NCI-H524 (cell line): ENCODE results near the gene SHROOM2.

Source experiments
- DNase-seq, 2 experiments: peaks; one replicate each; lab custom pipeline; 2025; lab: John Stamatoyannopoulos, UW

SHROOM2 gene

DNA sequence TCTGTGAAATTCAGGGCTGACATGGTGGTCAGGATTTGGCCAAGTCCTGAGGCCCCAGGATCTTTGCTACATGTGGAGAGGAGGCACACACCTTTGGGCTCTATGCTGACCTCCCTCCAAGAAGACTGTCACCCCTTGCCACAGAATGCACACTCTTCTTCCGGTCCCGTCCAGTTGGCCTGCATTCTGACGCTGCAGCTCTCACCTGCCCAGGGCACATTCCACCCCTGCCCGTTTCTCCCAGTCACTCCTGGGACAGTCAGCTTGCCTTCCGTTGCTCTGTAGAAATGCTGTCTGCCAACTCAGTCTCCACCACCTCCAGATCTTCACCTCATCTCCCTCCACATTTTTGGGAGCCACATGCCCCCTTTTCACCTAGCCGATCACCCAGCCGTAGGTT lies 76.7 kb downstream of the SHROOM2 start:
- DNase-seq: no peak

DNA sequence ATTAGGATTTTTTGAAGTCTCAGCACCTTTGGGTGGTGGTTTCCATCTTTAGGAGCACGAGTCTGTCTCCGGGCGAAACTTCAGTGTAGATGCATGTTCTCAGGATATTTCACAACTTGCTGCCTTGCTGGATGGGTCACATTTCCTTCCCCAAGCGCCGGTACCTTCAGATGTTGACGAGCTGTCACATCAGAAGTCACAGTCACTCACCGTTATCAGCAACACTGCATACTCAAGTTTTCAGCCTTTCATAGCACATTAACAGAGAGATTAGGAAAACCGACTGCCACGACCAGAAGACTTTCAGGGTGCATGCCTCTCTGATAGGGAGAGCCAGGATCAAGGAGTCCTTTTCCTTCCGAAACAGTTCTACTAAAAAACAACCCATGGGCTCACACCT lies 77.8 kb downstream of the SHROOM2 start:
- no peak for DNase-seq

DNA sequence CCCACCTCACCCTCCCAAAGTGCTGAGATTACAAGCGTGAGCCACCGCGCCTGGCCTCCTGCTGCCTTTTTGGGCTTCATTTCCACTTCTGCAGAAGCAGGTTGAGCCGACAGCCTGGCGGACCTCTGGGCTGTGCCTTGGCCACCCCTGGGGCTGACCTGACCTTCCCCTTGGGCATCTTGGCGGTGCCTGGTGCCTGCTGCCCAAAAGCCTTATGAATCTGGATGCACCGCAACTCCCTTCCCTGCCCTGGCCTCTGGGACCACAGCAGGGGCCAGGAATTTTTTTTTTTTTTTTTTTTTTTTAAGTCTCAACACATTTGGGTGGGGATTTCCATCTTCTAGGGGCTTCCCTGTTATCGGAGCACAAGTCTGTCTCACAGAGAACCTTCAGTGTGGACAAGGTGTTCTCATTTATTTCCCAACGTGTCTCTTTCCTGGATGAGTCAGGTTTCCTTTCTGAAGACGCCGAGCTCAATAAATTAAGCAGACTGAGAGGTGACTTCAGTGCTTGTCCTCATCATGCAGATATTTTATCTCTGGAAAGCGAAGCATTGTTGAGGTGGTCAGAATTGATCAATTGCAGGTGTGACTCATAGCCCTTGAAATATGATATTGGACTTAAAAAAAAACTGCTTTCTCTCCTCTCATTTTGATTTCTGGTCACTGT lies 79.7 kb downstream of the SHROOM2 start:
- no peak for DNase-seq

DNA sequence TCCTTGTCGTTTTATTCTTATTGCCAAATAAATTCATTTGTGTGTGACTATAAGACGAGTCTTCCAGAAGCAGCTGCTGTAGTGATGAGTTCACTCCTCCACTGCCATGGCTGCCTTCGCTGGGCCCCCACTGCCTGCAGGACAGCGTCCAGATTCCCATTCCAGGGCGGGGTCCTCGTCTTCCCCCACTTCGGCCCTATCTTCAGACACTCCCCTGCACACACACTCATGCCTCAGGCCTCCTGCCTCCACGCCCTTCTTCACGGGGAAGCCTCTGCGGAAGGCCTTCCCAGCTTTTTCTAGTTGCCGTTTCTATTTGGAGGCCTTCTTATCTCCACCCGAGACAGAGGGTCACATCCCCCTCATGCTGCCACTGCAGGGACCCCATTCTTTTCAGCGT lies 80.4 kb downstream of the SHROOM2 start:
- no peak for DNase-seq

DNA sequence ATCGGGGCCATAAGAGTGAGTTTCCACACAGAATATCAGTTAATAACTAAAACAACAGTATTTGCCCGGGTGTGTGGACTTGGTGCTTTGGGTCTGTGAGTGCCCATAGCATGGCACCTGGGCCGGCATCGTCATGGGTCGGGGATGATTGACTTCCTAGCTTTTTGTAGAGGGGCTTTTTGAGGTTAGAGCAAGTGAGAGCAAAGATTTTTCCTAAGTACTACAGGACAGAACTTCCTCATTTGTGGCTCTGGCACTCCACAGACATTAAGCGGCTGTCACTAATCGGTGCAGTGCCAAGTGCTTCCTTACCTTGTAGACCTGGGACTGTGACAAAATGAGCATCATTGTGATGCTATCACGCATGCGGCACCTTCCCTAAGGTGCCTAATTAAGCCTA lies 81.0 kb downstream of the SHROOM2 start:
- DNase-seq: no peak

DNA sequence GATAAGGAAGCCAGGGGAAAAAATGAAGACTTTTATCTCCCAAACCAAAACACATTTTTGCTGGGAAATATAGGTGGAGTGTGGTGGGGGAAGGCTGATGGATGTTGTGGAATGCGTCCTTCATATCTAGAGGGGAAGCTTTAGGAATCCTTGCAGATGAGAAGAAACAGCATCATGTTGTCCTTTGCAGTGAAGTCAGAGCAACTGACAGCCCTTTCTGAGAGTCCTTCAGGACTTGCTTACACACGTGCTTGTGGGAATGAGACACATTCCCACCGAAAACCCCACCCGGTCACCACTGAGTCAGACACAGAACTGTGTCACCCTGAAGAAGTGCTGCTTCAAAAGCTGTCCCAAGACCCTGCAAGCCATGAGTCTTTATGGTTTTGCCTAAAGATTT lies 81.5 kb downstream of the SHROOM2 start:
- no peak for DNase-seq

DNA sequence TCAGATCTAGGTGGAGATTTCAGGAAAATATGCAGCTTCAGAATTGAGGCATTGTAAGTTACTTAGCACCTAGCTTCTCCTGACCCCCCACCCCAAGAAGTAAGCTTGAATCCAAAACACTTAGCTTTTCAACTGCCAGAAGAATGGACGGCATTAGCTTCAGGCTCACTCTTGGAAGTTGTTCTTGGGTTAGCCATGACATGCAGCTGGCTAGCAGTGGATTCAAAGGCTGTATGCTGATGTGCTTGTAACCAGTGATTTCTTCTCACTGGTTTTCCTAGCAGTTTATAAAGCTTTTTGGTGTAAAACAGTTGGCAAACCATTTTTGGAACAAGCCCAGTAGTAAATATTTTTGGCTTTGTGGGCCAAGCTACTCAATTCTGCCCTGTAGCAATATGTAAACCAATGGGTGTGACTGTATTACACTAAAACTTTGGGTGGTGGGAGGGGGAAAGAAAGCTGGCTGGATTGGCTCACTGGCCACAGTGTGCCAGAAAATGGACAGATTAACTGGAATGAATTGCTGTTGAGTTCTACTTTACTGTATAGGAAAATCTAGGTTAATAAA lies 85.6 kb downstream of the SHROOM2 start:
- no peak for DNase-seq

DNA sequence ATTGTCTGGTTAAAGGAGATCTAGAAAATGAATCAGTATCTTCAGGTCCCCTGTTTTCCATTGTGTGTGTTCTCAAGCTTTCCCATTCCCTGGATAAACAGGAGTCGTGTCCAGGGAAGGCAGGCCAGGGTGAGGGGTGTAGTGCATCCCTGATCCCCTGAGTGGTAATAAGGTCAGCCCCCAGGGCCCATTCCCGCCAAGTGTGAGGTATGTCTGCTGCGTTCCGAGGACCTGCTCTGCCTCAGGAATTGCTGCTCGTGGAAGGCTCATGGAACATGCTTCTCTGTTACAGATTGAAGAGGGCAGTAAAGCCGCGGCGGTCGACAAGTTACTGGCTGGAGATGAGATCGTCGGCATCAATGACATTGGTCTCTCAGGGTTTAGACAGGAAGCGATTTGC lies 87.1 kb downstream of the SHROOM2 start:
- no peak for DNase-seq

DNA sequence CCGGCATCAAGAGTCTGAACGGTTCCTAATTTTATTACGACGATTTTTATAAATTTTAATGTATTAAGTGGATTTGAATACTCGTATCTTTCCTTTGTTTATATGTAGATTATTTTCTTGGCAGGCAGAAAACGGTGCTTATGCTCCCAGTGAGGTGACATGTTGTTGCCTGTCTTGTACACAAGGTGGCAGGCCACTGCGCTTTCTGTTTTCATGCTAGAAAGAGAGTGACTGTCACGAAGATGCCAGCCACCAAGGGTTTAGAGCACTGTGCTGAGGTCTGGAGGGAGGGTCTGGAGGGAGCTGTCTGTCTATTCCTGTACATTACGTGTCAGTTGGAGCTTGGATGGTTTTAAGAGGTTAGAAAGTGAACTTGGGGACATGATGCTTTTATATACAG lies 87.7 kb downstream of the SHROOM2 start:
- peak; percentile 72 to 81 for DNase-seq

DNA sequence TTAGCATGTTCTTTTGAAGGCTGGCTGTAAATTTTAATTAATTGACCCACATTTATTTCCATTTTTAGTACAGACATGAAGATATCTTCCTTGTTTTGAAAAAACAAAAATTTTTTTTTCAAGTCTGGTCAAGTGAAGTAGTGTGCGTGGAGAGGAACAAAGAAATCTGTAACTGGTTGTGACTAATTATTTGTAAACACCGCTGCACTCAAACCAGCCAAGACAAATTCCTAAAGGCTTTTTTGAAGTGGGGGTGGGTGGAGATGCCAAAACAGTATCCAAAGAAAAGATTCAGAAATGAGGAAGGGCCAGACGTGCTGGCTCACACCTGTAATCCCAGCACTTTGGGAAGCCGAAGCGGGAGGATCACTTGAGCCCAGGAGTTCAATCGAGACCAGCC lies 88.3 kb downstream of the SHROOM2 start:
- DNase-seq: no peak

DNA sequence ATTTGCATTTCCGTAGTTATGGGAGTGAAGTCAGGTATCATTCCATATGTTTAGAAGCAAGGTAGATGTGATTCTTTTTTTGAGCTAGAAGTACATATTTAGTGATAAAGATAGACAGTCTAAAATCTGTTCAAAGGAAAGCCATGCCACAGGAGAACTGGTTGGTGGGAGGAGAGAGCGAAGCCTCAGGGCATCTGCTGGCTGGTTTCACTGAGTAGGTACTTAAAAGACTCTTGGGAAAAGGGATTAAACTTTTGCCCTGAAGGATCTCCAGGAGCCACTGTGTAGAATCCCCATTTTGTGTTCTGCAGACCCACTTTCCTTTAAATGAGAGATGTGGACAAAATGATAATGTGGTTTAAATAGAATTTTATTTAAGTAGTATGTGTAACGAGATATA lies 89.6 kb downstream of the SHROOM2 start:
- DNase-seq: peak; percentile 83 to 92

DNA sequence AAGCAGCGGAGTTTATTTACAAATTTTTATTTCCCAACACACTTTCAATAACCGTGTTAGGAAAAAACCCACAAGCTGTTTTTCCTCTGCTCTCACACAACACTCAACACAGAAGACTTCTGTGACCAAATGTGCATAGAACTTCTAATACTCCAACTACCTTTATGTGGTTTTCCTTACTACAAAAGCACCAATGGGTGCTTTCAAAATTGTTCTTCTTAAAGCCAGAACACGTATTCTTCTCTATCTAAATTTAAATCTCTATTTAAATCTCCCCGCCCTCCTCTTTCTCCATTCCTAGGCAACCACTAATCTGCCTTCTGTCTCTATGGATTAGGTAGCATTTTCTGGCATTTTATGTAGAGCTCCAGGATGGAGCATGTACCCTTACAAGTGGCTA lies 90.0 kb downstream of the SHROOM2 start:
- peak in 1 of 2 experiments; percentile 66 for DNase-seq

DNA sequence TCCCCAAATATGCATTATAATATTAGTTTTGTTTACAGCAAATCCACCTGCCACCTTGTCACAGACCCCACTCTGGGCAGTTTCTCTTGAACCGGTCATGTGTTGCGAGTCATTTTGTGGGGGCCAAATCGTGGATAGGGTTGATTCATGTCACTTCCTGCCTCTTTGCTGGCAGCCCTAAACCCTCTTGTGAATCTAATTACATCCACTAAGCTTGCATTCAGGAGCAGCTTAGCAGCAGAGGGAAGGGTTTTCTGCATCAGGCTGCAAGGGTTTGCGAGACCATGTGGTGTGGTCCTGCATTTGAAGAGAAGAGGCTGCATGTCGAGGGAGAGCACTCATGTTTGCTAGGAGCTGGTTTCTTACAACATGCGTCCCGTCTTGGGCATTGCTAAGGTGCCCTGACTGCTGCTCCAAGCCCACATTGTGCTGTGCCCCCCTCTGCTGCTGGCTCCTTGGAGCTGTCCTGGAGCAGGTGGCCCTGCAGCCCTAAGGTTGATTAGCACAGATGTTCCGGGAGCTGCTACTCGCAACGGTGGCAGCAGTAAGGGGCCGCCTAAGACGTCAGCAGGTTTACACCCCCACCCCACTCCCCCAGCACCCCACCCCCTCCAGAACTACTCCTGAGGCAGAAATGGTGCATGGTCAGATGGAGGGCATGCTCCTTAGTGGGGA lies 92.1 kb downstream of the SHROOM2 start:
- peak; percentile 90 to 93 for DNase-seq

DNA sequence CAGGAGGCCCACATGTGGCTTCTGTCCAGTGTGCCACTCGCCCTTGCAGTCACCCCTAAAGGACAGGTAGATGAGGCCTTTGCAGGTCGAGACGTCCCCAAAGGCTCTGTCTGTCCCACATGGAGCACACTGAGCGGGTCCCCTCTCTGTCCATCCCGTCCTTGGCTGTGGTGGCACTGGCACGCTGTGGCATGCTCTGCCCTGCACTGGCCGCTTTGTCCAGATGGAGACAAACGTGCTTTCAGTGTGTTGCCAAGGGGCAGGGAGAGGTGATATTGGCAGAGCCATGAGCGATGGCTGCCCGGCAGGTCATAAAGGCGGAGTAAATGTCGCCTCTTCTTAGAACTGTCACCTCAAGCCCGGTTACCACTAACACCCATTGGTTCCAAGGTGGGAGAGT lies 94.0 kb downstream of the SHROOM2 start:
- DNase-seq: no peak

DNA sequence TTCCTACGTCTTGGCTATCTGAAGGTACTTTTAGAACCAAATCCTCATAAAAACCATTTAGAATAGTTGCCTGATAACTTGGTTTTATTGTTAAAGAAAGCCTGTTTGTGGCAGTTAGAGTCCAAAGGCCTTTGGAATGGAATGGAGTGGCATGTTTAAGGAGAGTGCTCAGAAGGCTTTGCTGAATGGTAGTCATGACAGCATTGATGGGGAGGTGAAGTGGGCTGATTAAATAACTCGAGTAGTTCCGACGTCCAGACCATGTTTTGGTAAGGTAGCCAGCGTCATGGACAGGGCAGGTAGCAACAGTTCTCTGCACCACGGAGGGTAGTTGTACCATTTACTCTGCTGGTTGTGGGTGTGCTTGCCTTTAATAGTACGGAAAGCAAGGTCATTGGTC lies 94.6 kb downstream of the SHROOM2 start:
- DNase-seq: peak in 1 of 2 experiments; percentile 36

DNA sequence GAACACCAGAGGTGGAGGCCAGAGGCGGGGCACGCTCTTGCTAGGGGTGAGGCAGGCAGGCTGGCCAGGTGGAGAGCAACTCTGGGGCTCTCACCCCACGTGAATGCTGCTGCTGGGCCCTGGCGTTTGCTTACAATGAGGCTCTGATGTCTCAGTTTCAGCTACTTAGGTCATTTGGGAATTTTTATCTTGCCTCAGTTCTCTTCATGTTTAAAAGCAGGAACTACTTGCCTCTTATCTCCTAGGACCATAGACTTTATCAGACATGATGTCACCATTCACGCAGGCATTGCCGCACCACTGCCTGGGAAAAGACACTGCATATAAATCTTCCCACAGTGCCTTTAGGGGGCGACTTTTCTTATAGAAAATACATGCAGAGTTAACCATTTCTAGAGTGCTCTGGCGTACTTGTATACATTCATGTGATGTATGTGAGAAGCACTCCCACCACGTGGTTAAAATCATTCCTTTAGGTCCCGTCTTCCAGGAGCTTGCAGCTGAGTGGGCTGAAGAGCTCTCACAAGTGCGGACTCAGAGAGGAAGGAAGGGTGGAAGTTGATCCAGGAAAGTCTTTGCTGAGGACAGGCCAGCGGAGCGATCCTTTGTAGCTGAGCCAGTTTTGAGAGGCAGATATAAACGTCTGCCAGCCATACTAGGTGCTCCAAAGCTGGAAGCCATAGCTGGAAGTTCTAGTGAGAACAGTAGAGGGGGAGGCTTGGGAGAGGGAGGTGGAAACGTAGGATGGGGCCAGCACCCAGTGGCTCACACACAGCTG lies 96.6 kb downstream of the SHROOM2 start:
- peak in 1 of 2 experiments; percentile 25 for DNase-seq

DNA sequence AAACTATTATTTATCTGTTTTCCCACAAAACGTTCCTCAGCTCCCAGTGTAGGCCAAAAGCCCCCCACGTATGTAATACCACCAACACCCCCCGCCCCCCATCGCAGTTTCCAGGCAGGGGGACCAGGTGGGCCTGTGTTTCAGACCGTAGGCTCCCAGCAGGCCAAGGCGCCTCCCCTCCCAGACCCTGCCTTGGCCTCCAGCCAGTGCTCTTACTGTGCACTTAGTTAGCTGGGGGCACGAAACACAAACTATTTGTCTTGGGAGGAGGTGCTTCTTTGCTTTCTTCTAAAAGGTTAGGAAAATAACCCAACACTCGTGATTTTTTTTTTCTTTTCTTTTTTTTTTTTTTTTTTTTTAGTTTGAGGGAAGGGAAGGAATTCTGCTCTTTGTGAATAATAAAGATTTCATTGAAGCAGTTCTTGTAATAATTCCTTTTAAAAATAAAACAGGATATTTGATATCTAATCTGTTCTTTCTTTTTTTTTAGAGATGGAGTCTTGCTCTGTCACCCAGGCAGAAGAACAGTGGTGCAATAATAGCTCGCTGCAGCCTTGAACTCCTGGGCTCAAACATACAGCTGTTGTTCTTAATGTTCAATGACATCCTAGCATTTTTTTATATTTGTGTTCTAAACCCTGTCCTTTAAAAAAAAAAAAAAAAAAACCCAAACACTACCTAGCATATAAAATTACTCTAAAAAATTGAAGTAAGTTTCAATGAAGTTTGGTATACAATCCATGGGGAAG lies 98.0 kb downstream of the SHROOM2 start:
- DNase-seq: peak in 1 of 2 experiments; percentile 16

DNA sequence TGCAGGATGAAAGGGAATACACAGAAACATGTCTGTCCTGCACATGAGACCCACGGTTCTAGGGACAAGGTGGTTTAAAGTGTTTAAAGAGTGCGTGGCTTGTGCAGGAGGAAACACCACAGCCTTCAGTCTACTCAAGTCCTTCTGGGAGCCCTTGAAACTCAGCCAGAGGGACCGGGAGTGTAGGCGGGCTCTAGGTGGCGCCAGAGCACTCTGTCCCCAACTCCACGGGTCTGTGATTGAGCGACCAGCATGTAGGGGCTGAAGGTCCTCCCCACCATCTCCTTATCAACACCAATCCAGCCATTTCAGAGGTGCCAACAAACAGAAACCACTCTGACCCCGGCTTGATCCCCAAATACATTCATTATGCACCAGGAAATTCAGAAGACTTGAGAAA lies 98.9 kb downstream of the SHROOM2 start:
- peak; percentile 56 to 76 for DNase-seq

DNA sequence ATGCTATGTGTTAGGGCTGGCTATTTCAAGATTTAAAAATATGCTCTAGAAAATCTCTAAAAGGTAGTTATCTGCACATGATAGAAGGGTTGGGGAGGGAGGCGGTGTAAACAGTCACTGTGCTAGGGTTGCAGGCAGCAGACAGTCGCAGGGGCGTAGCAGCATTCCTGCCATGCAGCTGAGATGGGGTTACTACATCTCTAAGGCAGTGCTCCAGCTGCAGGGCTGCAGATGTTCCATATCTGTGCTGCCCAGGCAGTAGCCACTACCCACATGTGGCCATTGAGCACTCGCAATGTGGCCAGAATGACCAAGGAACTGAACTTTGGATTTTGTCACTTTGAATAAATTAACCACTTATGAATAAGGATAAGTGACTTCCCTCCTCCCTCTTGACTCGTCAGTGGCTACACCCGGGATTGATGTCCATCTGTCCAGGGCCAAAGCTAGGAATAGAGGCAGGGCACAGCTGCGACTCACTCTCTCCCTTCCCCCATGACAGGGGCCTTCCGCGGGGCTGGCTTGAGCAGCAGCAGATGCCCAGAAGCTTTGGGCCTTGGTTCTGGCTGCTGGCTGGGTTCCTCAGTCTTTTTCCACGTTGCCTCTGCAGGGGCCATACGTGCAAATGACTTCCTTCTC lies 101.5 kb downstream of the SHROOM2 start:
- peak; percentile 52 to 73 for DNase-seq

DNA sequence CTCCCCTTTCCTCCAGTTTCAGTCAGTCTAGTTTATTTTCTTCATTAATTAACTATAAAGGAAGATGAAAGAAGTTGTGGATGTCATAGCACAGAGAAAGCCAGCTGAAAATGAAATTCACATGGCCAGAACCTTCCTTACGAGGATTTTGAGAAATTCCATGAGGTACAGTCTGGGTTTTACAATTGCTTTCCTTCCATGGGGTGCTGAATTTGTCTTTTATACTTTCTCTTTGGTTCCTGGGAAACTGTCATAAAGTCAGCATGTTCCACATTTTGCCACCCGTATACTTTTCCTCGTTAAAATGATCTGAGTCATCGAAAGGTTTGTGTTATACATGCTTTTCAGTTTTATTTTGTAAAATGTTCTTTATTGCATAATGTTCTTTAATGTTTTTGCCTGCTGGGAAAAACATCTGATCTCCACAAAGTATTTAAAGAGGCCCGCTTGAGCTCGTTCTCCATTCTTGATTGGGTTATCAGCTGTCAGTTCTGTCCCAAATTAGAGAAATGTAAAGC lies 102.8 kb downstream of the SHROOM2 start:
- no peak for DNase-seq

DNA sequence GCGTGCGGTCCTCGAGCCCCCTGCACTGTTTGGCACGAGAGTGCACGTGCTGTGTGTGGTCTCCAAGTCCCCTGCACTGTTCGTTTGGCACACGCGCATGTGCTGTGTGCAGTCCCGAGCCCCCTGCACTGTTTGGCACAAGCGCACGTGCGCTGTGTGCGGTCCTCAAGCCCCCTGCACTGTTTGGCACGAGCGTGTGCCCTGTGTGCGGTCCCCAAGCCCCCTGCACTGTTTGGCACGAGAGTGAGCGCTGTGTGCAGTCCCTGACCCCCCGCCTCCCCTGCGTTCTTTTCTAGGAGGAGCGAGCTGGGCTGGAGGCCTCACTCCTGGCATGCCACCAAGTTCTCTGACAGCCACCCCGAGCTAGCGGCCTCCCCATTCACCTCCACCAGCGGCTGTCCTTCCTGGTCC lies 104.5 kb downstream of the SHROOM2 start:
- no peak for DNase-seq
